ENCODE results near the gene MBD5.

DNA sequence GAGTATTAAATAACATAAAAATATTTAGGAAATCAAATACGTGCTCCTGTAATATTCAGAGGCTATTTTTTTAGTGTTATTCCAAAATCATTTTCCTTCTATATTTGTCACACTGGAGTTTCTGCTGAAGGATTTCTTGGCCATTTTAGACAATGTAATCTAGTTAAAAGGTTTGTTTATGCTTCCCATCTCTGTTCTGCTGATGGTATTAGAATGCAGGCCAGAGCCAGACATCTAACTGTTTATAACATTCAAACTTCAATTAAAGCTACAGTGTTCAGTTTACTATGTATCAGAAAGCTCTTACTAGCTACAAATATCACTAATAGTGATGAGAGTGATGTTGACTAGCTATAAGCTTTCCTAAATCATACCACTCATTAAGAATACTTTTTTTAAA is 7.9 kb downstream of the MBD5 start:
- TF ChIP-seq POLR2AphosphoS5 (IDR thresholded peaks at IDR 0.05) (no peak), POLR2A (IDR thresholded peaks at IDR 0.05) (no peak)
- TF ChIP-seq, protein P1, sequence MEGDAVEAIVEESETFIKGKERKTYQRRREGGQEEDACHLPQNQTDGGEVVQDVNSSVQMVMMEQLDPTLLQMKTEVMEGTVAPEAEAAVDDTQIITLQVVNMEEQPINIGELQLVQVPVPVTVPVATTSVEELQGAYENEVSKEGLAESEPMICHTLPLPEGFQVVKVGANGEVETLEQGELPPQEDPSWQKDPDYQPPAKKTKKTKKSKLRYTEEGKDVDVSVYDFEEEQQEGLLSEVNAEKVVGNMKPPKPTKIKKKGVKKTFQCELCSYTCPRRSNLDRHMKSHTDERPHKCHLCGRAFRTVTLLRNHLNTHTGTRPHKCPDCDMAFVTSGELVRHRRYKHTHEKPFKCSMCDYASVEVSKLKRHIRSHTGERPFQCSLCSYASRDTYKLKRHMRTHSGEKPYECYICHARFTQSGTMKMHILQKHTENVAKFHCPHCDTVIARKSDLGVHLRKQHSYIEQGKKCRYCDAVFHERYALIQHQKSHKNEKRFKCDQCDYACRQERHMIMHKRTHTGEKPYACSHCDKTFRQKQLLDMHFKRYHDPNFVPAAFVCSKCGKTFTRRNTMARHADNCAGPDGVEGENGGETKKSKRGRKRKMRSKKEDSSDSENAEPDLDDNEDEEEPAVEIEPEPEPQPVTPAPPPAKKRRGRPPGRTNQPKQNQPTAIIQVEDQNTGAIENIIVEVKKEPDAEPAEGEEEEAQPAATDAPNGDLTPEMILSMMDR (IDR thresholded peaks at IDR 0.05), result no peak
